ENCODE measurements around the gene GNPAT.
A peak's percentile ranks its signal among the peaks of the same experiment; 100 is the strongest.

The GNPAT gene

DNA sequence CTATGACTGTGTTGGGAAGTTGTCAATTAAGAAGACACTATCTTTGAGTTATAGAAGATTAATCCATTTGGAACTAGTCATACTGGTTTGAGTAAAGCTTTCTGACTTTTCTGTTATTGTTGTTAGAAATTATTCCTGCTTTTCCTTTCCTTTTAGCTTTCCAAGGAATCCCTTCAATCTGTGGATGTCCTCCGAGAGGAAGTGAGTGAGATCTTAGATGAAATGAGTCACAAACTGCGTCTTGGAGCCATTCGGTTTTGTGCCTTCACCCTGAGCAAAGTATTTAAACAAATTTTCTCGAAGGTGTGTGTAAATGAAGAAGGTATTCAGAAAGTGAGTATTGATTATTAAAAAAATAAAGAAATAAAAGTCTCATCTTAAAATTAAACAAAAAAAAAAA is 19.3 kb downstream of the GNPAT start:
- DNase-seq = no peak

DNA sequence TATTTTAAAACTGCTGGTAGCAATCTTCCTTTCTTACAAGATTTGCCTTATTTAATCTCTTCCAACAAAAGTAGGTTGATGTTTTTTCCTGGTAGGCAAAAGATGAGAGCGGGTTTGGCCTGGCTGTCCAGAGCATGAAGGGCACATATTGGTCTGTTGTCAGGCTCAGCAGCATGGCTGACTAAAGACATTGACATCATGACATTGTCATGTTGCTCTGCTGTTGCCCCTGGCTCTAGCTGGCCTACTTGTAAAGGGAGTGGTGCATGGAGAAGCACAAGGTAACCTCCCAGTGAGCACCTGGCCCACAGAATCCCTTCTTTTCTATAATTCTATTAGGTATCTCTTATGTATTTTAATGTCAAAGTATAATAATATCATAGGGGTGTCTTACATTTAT is 23.6 kb downstream of the GNPAT start:
- no peak for DNase-seq

DNA sequence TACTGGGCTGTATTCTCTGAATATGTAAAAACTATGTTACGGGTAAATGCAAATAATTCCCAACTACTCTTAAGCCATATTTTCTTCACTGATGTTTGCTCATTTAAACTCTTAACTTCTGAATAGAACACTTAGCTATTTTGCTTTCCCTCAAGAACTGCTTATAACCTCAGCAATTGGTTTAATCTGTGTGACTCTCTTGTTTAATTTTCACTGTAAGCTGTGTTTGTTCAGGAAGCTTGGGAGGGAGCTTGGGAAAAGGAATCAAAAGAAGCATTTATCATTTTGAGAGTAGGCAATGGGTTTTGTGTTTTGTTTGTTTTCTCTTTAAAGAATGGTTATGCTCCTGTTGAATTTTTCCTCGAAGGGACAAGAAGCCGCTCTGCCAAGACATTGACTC is 24.4 kb downstream of the GNPAT start:
- DNase-seq = no peak

DNA sequence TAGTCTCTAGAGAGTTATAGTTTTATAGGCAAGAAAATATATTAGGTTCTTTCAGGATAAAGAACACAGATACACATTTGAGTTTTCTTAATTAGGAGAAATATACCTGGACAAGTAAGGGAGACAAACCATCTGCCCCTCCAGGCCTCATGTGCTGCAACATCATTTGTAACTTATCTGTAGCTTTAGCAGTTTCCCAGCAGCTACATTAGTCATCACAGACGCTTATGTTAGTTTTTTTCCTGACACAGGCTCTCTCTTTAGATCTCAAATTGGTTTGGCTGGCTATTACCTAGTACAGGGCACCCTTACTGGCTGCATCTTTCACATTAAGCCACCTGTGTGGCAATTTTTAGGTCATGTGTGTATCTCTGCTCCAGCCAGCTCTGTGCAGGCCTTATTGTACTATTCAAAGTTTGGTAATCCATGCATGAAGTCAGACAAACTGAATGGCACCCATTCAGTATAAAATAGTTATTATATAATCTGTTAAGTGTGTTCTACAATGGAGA is 25.9 kb downstream of the GNPAT start:
- DNase-seq = no peak

DNA sequence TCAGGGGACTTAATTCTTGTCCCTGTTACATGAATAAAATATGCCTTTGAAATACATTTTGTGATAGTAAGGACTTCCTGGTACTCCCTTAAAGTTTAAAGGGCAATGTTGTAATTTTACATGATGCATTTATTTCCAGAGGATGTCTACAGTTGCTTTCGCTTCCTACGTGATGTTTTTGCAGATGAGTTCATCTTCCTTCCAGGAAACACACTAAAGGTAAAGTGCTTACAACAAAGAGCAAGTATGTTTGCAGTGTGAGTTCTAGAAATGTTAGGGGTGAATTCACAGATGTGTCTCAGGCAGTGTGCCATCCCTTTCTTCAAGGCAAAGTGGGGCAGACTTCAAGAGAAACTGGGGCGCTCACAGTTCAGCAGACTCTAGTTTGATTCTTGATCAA is 31.2 kb downstream of the GNPAT start:
- no peak for DNase-seq

DNA sequence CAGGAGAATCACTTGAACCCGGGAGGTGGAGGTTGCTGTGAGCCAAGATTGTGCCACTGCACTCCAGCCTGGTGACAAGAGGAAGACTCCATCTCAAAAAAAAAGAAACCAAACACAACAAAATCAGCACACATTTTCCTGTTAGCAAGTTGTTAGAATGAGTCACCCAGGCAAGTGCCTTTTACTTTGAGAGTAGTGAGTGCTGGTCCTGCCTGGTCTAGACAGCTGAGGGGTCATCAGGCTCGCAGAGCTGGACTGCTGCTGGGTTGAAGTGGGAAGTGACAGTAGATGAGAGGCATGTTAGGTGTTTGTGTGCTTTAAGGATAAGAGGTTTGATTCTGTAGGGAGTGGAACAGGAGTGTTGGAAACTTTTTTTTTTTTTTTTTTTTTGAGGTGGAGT is 31.9 kb downstream of the GNPAT start:
- no peak for DNase-seq

DNA sequence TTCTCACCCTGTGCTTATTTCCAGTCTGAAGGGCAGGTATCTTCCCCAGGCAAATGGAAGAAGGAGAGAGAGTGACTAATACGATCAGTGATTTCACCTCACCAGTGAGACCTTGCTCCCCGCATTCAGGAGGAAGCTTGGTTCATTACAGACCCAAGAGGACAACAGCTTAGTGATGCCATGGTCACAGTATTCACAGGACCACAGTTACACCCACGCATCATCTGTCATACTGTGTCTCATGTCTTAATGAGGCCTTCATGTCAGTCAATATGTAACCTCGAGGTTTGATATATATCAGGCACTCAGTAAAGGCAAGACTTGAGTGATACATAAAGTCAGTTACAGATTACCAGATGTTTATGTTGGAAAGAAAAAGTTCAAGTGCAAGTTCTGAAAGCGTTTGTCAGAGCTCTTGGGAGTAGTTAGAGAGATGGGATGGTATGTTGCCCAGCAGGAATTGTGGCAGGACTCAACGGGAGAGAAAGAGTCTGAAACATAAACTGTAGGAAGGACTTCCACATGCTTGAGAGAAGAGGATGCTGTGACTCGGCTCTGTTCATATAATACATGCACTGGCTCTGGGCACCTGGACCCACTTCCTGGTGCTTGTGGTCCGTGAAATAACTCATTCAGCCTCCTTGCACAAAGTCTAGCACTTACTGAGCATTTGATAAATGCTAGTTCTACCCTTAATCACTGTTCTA is 33.3 kb downstream of the GNPAT start:
- no peak for DNase-seq

DNA sequence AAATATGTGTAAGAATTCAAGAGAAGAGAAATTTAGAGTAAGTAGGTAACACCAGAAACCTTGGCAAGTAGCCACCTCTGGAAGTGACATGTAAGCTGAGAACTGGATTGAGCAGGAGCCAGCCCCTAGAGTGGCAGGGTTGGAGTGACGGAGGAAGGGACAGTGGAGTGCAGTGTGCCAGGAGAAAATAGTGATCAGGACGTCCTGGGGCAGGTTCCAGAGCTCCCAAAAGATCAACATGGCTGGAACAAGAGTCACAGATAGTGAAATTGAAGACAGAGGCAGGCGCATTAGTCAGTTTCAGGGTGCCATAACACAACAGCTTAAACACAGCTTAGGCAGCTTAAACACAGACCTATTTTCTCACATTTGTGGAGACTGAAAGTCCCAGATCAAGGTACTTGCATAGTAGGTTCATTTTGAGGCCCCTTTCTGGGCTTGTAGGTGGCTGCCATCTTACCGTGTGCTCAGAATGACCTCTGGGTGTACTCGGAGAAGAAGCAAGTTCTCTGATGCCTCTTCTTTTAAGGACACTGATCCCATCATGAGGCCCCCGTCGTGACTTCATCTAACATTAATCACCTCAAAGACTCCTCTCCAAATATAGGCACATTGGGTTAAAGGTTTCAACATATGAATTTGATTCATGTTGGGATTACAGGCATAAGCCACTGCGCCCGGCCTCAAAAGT is 37.2 kb downstream of the GNPAT start:
- DNase-seq = no peak

DNA sequence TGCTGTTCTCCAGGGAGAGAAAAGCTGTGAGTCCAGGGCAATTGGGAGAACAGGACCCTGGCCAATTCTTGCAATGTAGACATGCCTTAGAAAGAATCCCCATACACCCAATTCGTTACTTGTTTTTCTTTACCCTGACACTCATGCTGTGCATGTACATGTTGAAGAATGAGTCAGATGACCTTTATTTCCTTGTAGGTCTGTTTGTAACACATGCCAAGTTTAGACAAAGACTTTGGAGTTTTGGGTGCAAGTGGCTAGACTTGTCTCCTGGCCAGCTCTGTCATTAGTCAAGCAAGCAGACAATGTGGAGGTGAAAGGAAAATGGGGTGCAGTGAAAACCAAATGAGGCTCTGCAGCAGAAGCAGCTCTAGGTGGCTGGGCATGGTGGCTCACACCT is 38.1 kb downstream of the GNPAT start:
- no peak for DNase-seq

DNA sequence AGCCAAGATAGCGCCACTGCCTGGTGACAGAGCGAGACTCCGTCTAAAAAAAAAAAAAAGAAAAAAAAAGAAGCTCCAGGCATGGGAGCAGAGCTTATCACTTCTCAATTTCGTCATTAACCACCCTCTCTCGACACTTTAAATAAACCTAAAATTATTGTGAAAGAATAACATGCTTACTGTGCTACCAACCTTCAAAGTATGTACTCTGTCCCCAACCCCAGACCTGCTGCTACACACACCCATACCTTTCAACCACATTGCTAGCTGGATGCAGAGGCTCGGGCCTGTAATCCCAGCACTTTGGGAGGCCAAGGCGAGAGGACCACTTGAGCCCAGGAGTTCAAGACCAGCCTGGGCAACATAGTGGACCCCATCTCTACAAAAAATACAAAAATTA is 38.7 kb downstream of the GNPAT start:
- DNase-seq = no peak

DNA sequence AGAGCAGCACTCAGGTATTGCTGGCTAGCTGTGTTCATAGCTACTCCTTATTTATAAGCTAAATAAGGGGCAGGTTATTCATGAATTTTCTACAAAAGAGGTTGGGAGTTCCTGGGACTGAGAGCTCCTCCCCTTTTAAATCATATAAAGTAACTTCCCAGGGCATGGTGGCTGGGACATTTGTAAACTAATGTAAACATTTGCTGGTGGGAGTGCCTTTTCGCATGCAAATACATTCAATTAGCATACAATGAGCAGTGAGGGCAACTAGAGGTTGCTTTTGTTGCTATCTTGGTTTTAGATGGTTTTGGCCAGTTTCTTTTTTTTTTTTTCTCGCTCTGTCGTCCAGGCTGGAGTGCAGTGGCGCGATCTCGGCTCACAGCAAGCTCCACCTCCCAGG is 43.4 kb downstream of the GNPAT start:
- DNase-seq = no peak

DNA sequence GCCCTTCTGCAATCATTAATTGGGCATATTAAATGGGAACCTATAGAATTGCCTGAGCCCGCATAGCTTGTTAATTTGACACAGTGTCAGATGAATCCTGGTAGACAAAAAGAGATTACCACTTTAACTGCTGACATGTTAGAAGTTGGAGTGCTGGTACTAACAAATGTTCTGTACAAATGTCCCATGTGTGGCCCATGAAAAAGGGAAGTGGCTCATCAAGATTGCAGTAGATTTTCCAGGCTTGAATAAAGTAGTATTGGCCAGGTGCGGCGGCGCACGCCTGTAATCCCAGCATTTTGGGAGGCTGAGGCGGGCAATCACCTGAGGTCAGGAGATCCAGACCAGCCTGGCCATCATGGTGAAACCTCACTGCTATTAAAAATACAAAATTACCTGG is 45.6 kb downstream of the GNPAT start:
- DNase-seq = no peak

DNA sequence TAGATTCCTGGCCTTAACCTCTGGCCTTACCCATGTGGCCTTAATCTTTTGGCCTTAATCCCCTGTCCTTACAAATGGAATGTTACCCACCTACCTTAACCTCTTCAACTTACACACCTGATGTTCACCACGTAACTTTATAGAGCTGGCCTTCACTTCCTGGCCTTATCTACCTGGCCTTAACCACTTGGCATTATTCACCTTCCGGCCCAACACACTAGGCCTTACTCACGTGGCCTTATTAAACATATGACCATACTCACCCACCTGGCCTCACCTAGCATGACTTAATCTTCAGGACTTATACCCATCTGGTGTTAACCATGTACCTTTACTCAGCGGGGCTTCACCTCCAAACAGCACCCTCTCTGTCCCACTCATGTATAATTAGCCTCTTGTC is 54.9 kb downstream of the GNPAT start:
- DNase-seq = no peak

DNA sequence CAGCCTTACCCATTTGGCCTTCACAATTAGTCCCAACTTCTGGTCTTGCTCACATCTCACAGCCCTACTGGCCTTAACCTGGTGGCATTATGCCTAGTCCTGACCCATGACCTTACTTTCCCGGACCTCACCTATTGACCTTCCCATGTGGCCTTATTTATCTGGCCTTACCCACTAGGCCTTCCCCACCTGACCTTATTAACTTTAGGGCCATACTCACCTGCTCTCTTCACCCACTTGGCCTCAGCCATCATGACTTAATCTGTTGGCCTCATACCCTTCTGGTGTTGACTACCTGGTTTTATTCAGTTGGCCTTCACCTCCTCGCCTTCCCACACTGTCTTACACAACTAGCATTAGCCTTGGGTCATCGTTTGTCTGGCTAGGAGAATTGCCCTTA is 61.0 kb downstream of the GNPAT start:
- DNase-seq = no peak

DNA sequence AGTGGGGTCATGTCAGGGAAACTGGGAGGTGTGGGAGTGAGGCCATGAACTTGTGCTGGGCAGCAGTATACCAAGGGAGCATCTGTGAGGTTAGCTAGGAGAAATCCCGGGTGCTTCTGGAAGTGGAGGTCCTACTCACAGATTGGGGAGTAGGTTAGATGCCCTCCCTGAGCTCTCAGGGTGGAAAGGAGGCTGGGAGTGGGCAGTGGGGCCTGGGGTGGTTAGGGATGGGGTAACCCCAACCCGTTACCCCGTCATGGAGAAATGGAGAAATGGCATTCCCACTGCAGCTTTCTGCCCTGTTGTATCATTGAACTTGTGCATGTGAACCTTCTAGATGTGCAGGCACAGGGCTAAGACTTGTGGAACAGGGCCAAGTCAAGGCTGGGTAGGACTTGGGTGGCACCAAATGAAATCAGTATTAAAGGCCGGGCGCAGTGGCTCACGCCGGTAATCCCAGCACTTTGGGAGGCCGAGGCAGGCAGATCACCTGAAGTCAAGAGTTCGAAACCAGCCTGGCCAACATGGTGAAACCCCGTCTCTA is 69.5 kb downstream of the GNPAT start:
- DNase-seq = no peak

DNA sequence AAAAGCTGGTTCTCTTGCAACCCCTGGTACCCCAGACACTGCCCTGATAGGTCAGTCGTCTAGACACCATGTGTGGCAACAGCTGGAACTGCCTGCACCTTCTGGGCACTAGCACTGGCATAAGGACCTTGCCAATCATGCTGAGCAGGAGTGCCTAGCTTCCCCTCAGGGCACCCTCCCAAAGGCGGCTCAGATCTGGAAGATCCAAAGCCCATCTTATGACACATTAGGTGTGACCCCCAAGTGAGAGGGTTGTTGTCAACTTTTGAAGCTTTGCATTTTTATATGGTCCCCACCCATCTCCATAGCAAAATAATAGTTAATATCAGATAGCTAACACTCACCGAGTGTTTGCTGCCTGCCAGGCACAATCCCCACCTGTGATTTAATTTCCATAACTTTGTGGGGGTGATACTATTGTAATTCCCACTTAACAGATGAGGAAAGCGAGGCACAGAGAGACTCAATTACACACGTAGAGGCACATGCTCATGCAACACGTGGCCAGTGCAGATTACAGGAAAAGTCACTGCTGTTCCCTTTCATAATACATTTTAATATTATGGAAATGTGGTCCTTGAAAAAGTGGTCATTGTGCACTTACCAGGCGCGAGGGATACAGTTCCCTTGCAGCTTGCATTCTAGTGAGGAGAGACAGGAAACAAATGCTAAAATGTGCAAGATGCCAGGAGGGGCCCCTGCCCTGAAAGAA is 70.9 kb downstream of the GNPAT start:
- DNase-seq = no peak

DNA sequence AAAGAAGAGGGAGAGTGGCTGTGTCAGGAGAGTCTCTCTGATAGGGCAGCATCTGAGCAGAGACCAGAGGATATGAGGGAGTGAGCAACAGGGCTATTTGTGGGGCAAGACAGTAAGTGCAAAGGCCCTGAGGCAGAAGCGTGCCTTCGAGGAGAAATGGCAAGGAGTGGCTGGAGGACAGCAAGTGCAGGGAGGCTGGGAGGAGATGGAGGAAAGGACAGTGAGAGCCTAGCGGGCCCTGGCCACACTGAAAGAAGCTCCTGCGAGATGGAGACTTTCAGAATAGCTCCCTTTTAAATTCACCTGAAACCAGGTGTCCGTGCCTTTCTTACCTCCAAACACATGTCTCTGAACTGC is 71.4 kb downstream of the GNPAT start:
- DNase-seq = no peak

DNA sequence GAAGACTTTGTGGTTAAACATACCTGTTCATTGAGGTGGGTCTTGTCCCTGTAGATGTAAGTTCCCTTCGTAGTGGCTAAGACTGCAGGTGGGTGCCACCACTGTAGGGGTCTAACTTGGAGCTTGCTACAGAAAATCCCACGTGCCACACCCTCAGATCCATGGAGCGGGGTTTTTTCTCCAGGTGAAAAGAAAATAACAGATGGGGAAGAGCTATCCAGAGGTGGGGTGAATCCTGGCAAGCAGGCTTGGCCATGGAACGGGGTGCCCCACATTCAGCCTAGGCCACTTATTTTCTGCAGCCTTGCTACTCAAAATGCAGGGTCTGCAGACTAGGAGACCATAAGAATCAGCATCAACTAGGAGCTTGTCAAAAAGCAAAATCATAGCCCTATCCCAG is 72.6 kb downstream of the GNPAT start:
- no peak for DNase-seq

DNA sequence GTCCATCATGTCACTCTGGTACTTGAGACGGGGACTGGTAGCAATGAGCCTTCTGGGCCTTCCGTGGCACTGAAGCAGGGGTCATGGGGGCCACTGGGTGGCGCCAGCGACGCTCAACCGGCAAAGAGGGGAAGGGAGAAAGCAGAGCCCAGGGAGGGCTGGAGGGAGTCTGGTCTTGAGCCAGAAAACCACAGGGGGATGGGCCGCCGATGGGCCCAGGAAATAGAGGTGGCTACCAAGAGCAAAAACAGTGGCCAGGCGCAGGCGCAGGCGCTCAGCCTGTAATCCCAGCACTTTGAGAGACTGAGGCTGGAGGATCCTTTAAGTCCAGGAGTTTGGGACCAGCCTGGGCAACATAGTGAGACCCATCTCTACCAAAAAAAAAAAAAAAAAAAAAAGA is 74.9 kb downstream of the GNPAT start:
- peak; percentile 29 for DNase-seq

DNA sequence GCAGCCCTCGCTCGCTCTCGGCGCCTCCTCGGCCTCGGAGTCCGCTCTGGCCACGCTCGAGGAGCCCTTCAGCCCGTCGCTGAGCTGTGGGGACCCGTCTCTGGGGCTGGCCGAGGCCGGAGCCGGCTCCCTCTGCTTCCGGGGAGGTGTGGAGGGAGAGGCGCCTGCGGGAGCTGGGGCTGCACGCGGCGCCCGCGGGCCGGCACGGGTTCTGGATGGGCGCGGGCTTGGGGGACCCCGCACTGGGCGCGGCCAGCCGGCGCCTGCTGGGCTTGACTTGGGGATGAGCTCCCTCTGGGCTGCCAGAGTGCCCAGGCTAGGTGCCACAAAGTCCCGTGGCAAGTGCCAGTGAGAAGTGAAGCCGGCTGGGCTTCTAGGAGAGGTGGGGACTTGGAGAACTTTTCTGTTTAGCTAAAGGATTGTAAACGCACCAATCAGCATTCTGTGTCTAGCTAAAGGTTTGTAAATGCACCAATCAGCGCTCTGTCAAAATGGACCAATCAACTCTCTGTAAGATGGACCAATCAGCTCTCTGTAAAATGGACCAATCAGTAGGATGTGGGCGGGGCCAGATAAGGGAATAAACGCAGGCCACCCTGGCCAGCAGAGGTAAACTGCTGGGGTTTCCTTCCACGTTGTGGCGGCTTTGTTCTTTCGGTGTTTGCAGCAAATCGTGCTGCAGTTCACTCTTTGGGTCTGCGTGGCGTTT is 76.4 kb downstream of the GNPAT start:
- DNase-seq = no peak

DNA sequence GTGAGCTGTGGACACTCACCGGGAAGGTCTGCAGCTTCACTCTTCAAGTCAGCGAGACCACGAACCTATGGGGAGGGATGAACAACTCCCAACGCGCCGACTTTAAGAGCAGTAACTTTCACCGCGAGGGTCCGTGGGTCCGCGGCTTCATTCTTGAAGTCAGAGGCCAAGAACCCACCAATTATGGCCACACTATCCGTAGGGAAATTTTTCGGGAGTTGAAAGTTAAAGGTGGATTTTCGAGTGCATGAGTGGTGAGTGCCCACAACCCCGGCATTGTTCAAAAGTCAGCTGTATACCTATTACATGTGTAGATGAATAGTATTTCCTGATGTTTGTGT is 77.0 kb downstream of the GNPAT start:
- no peak for DNase-seq

DNA sequence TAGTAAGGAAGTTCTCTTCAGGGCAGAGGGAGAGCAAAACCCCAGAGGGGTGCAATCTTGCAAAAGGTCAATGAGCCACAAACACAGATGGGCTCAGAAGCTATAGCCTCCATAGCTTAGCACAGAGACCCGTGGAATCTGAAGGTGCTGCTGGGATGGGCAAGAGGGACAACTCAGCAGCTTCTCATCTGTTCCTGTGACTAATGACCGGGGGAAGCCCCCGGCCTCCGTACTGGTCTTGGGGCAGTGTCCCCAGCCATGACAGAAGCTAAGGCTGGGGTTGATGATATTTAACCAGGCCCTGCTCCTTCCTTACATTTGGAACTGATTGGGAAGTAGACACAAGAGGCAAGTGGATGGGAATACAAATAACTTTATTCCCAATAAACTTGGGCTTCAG is 77.6 kb downstream of the GNPAT start:
- DNase-seq = no peak

DNA sequence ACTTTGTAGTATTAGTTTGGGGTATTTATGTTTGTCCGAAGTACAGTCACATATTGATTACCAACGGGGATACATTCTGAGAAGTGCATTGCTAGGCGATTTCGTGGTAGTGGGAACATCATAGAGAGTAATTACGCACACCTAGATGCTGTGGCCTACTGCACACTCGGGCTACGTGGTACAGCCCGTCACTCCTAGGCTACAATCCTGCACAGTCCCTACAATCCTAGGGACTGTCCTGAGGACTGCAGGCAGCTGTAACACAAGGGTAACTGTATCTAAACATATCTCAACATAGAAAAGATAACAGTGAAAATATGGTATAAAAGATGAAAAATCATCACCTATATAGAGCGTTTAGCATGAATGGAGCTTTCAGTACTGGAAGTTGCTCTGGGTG is 78.1 kb downstream of the GNPAT start:
- no peak for DNase-seq

All from activated CD8-positive, alpha-beta memory T cell treated with anti-CD3 and anti-CD28 coated beads, Interleukin-2, amount 50 U/mL, for 4 hours (primary cell).